Stimulated activated CD4-positive, alpha-beta T cell treated with anti-CD3 and anti-CD28 coated beads, Interleukin-4, amount 100 ng/mL, for 4 hours (primary cell): Measurements from ENCODE around the gene RPP30.
"Not testable (repeated sequence)": the region's sequence is repeated elsewhere in the genome, so short reads cannot be mapped to it uniquely, and the experiment has no call there.

Experiments
- DNase-seq, 2 experiments: peaks; one replicate each; pipeline ENCODE4 v3.0.0-alpha.2; 2020

RPP30 gene

DNA sequence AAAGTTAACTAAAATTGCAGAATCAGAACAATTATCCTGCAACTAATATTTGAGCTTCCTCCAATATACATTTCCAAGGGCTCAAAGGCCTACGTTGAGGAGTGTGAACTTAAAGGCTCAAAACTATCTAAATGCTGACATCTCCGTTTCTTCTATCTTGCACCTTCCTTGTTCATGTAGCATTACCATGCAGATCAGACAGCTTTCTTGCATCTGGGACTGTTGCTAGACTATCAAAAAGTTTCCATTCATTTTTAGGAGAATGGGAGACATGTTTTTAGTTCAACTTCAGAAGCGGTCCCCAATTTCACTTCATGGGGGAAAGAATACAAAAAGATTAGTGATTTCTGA lies 46.2 kb downstream of the RPP30 start:
- DNase-seq, result no peak

DNA sequence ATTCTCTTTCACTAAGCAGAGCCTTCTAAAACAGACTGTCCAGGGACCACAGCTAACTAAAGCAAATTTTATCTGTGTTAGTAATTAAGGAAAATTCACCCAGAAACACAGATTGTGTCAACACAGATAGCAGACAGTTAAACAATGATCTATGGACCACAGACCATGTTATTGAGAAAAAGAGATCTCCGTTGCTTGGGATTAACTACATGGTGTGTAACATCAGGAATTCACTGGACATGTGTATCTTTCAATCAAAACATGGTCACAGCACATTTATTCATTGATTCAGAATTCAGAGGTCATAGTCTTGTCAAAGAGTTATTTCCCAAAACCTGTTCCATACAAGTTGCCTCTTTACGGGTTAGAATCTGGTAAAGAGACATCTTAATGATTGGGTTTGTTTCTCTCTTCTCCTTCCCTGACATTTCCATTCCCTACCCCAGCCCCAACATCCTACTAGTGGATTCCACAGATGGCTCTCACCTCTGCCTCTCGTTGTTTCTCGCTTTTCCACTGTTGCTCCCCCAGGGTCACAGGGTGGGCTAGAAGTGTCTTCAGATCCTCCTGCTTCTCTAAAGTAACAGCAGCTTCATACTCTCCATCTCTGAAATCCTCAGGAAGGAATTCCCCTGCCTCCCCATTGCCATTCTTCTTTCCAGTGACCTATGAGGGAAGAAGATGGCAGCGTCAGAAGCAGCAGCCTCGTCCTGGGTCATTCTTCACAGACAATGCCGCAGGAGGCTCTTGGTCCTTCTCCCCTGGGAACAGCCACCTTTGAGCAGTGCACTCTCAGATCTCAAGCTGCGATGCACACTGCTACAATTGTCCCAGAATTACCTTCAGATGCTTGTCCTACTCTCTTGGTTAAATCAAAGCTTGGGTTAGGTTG lies 48.2 kb downstream of the RPP30 start:
- no peak for DNase-seq

DNA sequence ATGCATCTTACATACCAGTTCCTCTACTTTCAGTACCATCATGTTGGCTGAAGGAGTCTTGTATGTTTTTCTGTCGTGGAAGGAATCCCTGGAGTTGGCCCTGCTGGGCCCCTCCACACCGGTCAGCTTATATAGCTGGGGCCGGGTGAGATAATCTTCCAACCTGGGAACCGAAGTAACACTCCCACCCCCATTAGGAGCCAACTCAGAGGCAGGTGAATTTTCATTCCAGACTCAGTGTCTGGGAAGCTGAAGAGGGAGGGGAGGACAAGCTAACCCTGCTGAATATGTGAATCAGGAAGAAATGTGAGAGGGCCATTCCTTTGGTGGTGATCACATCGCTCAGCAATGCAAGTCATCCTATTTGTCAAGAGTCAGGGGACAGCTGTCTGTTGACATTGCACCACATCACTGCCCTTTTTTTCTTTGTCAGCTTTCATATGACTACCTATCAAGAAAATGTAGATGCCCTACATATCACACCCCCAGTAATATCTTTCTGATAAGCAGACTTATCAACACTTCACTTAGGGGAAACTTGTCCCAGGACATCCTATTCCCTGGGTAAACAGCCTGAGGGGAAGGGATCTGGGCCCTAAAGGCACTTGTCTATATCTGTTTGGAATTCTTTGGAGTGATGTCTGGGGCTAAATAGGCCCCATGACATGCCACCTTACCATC lies 49.4 kb downstream of the RPP30 start, which contains the start of gene ANKRD1:
Gene ANKRD1, minus strand, starts transcription at position 102 of the 681 bp plus-strand sequence. Its CDS starts 60 bp downstream, at position 42.
- no peak for DNase-seq

DNA sequence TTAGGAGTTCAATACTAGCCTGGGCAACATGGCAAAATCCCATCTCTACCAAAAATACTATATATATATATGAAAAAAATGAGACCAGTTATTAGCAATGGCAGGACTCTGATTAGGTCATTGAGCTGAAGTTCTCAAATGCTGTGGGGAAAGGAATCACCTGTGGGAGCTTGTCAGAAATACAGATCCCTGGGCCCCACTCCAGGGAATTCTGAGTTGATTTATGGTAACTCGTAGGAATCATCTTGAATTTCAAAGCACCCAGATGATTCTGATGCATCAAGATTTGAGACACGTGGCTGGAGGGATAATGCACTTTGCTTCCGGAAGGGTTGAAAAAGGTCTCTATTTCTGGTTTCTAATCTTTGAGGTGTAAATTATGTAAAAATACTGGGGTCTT lies 50.1 kb downstream of the RPP30 start:
- DNase-seq, result no peak

DNA sequence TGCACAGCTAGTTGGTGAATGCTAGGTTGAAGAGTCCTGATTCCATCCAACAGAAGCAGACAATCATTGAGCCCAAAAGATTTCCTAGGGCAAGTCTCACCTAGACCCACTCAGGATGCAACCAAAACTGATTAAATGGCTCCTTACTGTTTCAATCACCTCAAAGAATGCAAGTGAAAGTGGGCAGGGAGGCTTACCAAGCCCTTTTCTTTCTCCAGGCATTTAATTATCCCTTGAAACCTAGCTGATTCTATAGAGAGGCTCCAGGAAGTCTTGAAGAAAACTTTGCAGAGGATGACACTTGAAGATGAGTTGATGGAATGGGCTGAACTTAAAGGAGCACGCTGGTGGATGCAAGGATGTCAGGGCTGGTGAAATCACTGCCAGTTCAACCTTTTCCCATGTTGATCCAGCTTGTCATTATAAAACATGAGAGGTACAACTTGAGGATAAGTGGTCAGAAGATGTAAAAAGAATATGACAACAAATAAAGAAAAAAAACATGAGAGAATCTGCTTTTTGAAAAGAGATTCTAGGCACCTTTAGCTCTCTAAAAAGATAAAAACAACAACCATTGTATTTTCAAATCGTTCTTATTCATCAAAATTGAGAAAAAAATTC lies 51.4 kb downstream of the RPP30 start:
- no peak for DNase-seq

DNA sequence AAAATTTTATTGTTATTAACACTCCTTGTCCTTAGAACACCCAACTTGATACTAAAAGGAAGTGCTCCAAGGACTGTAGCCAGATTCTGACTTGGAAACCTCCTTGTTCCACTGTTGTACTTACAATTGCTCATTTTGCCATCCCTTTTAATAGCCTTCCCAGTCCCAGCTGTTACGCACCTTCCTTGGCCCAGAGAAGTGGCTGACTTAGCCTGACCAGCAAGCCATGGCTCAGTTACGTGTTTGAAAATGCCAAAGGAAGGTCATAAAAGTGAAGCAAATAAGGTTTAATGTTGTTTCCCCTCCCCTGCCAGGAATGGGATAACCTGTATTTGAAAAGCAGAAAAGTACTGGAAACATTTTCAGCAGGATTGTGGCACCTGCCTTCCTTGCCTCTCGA lies 52.8 kb downstream of the RPP30 start:
- no peak for DNase-seq

DNA sequence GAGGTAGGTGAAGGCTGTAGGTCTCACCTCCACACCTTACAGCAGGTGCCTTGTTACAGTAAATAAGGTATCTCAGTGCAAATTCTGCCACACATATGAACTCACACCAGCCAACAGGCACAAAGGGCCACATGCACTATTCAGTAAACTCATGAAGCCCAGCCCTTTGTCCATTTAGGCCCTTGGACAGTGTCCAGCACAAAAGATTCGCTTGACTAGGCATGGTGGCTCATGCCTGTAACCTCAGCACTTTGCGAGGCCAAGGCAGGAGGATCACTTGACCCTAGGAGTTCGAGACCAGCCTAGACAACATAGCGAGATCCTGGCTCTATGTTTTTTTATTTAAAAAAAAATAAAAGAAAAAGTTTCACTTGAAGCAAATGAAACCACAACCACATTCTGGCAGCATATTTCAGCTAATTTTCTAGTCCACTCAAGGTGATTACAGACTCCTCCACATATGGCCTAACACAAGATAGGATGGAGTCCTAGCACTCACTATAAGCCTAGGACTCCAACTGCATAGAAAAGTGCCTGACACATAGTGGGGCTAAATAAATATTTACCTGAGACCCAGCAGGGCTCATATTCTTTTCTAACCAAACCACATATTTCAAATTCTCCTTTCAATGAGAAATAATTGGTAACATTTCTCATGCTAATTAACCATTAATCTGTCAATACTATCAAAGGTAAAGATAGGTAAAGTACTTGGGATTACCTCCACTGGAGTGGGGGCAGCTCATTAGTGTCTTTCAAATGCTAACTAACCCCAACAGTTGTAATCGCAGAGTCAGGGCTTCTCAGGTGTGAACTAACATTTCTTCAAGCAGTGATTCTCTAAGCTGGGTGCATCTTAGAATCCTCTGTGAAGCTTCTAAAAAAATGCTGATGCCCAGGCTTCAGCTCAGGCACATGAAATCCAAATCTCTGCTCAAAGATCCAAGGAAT lies 53.6 kb downstream of the RPP30 start:
- no peak for DNase-seq

DNA sequence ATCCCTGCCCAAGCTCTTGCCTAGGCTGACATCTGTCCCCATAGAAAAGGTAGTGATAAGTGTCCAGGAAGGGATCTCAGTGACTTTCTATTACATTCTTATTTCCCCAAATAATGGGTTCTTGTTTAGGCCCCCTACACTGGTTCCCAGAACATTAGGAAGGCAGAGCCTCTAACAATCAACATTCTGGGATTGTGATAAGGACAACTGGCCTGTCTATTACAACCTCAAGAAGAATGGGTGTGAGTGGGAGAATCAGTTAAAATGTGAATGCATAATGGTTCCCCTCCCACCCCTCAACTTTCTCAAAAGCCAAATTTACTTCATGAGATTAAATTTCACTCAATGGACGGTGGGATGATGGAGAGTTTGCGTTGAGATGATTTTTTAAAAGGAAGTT lies 55.5 kb downstream of the RPP30 start:
- no peak for DNase-seq

DNA sequence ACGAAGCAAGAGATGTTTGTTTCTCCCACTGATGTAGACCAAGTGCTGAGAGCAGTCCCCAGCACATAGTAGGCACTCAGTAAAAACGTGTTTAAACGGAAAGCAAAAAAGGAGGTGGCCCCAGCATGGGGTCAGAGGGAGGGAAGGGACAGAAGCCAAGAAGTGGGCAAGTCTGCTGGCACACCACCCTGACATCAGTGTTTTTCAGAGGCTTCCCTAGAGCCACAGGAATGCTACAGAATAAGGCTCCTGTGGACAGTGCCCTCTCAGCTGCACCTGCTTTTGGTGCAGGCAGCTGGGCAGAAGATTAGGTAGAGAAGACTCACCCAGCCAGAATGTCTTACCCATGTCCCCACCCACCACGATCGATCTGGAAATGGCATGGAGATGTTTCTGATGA lies 57.4 kb downstream of the RPP30 start:
- no peak for DNase-seq

DNA sequence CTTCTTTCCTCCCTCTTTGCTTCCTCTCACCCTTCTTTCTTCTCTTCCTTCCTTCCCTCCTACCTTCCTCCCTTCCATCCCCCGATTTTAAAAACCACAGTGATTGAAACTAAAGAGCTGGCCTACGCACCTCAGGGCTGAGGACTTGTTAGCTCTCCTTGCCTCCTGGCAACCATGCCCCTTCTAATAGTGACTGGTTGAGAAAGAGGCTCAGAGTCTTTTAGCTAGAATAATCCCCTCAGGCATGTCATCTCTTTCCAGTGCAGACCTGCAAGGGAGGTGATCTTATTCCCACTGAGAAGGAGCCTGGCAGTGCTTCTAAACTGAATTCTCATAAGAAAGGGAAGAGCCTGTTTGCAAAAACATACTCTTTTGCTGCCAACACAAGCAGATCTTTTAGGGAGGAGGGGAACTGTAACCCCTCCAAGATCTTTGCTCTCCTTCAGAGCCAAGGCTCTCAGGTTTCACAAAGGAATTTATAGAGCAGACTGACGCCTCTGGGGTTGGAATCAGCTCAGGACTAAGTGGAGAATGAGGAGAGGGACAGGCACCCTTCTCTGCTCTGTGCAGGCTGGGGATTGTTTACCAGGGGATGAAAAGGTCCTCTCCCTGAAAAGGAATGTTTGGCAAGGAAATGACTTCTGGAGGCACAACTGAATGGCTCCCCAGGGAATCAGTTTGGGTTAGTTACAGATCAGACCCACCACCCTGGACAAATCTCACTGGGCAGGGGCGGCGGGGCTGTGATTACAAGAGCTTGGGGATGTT lies 58.5 kb downstream of the RPP30 start:
- no peak for DNase-seq

DNA sequence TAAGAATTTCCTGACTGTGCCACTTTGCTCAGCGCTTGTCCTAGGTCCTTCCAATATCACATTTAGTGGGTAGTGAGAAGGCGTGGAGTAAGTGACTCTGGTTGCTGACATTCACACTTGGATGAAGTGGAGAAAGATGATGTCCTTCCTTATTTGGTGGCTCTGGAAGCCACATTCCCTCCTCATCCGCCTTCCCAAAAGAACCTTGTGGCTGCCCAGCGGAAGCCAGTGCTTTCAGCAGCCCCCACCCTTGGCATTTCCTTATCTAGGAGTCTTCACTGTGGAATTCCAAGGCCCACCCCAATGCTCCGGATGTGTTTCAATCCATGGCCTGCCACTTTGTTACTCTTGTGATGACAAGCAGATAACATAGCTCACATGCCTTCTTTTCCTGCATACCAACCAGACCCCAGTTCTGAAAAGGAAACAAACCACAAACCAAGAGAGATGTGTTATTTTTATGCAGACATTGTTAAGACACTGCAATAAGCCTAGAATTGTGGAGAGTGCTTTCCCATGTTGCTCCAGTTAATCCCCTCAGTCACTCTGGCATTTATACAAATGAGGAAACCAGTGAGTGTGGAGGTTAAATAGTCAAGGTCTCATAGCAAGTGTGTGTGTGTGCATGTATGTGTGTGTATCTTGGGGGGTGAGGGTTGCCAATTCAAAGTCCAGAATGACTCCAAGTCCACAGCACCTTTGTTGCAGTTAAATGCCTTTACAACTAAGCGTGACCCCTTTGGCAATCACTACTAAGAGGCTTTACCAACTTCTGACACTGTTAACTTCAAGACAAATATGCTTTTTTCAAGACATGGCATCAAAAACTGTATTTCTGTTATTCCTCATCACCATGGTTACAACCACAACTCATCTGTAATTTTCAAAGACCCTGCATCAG lies 59.4 kb downstream of the RPP30 start:
- DNase-seq, result no peak

DNA sequence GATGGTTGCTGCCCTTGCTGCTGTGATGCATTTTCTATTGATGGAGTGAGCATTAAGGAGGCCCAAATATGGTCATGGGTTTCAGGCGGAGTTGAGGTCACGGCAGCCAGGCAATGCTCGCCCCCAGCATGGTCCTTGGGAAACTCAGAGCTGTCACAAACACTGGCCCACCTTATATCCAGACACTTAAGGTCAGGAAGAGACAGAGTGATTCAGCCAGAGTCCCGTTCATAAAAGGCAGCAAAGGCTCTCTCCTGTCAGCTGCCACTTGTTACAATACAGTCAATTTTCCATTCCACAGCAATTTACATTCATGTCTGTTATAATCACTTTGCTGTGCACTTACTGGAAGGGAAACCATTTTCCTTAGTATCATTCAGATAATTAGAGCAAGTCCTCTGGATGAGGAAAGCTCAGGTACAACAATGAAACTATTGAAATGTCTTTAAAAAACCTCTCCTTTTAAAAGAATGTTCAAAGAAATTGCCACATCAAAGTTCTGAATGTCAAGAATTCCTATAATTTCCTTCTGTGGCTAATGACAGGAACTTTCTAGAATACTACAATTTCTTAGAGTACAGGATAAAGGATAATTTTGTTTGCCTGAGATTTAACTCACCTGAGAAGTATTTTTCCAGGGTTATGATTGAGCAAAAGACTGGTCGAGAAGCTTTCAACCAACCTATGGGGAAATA lies 64.0 kb downstream of the RPP30 start:
- DNase-seq, result no peak

DNA sequence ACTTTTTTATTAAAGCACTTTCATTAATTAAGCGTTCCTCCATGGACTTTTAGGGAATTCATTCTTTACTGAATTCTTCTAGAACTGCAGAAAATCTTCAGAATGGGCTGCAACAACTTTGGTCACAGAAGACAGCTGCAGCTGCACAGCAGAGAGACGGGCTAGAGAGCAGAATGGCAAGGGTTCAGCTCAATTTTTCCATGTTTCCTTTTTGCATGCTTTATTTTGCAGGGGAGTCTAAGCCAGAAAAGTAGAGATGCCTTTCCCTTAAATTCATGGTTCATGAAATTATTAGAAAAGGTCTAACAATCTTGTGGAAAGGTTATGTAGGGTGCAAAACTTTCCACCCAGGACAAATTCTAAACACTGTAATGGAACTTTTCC lies 64.5 kb downstream of the RPP30 start:
- no peak for DNase-seq

DNA sequence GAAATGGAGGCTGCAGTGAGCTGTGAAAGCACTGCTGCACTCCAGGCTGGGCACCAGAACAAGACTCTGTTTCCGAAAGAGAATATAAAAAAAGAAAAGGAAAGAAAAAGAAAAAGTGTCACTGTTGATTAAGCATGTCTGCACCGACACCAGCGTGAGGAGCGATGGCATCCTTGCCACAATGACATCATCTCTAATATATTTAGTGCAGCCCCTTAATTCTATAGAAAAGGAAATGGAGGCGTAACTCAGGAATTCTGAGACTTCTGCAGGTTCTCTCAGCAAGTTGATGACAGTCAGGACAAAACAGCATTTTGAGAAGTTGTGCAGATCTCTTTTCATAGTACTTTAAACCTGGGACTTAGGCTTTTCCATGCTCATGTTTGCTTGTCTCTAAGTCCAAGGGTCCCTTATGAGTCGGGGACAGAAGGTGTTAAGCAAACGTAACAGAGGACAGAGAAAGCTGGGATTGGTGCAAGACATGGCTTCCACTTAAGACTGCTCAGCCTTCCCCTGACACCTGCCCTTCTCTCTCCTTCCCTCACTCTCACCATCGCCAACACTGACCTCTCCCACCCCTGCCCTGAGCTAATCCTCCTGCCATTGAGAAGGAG lies 66.0 kb downstream of the RPP30 start:
- DNase-seq, result no peak

DNA sequence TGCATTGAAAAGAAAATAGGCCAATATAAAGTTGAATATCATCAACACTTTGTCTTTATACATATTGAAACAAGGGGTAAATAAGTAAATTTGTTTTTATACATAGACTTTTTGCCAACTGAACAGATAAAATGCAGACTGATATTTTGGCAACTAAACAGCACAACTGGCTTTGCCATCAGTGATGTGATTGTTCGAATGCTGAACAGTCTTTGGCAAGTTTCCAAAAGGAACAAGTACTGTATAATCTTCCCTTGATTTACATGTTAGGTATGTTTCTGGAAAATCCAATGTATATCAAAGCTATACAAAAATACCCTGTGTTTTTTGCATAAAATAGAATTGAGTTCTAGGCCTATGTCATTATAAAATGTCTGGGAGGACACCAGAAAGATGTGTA lies 67.3 kb downstream of the RPP30 start:
- DNase-seq, result no peak

DNA sequence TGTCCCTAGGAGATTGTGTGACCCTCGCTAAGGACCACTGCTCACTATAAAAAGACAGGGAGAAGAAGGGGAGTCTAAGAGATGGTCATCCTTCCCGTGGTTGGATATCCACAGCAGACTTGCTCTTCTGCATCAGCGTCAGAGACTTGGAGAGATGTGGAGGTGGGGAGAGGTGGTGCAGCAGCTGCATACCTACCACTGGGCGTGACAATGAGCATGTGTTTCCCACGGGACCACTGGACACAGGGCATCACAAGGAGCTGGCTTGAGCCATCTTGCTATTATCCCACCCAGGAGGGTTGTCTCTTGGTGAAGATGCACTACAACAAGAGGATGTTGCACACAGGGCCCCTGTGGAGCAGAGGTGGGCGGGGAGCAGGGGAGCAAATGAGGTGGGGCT lies 67.9 kb downstream of the RPP30 start:
- no peak for DNase-seq

DNA sequence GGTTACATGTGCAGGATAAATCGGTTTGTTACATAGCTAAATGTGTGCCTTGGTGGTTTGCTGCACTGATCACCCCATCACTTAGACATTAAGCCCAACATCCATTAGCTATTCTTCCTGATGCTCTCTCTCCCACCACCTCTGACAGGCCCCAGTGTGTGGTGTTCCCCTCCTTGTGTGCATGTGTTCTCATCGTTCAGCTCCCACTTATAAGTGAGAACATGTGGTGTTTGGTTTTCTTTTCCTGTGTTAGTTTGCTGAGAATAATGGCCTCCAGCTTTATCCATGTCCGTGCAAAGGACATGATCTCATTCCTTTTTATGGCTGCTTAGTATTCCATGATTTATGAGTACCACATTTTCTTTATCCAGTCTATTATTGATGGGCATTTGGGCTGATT lies 71.2 kb downstream of the RPP30 start:
- not testable (repeated sequence) for DNase-seq

DNA sequence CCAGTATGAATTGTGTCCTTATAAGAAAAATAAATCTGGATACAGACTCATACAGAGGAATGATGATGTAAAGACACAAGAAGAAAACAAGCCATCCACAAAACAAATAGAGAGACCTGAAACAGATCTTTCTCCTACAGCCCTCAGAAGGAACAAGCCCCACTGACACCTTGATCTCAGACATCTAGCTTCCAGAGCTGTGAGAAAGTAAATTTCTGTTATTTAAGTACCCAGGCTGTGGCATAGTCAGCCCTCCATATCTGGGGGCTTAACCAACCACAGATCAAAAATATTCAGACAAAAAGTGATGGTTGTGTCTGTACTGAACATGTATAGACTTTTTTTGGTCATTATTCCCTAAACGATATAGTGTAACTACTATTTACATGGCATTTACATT lies 73.0 kb downstream of the RPP30 start:
- DNase-seq, result no peak

DNA sequence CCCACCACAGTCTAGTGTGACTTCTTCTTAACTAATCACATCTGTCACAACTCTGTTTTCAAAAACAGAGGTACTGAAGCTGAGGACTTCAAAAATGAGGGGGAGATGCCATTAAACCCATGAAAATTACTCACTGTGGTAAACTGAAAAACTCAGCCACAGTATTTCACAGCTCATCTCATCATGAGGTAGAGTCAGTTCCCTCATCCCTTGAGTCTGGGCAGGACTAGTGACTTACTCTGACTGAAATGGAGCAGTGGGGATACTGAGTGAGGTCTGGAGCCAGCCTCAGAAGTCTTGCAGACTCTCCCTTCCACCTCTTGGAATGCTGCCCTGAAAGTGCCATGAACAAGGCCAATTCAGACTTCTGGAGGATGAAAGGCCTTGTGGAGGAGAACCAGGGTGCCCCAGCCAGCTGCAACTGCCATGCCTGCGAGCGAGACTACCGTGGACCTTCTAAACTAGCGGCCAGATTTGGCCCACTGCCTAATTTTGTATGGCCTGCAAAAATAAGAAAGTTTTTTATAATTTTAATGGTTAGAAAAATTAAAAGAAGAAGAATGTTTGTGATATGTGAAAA lies 73.8 kb downstream of the RPP30 start:
- DNase-seq, result no peak
